Hepatocyte (in vitro differentiated cells): Measurements from ENCODE around the gene IL11RA.

Source experiments
- EZH2 ChIP-seq: fragments of 200-600 bp; sonication (generic); IDR thresholded peaks from 2 replicates; pipeline ENCODE4 v1.6.1; 2016; ENCODE audit warnings: antibody characterized with exemption, mild to moderate bottlenecking, borderline replicate concordance
- EZH2phosphoT487 ChIP-seq: fragments of 200-600 bp; sonication (generic); IDR thresholded peaks from one replicate; pipeline ENCODE4 v1.6.1; 2018; ENCODE audit warnings: antibody characterized with exemption, mild to moderate bottlenecking, low read depth, moderate library complexity; ENCODE audit not compliant: unreplicated experiment, severe bottlenecking
- TF ChIP-seq, protein P1 (sequence below): fragments of 200-600 bp; sonication (generic); IDR thresholded peaks from 2 replicates; pipeline ENCODE4 v1.5.1; 2016; ENCODE audit warnings: antibody characterized with exemption, mild to moderate bottlenecking; ENCODE audit not compliant: poor library complexity

DNA sequence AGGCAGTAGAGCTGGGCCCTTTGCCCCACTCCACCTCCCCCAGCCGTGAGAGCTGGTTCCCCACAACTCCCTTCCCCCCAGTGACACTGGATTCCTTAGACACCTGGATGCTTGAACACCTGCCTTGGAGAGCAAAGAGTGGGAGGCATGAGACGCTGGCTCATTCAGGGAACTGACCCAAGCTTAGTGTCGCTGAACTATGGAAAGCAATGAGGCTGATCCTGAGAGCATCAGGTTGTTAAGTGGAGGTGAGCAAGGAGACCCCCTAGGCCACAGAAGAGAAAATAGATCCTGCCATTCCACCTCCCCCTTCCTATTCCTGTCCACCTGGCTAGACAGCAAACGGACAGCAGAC, 37.1 kb downstream of the IL11RA start:
- no peak for TF ChIP-seq EZH2phosphoT487
- TF ChIP-seq, protein P1, sequence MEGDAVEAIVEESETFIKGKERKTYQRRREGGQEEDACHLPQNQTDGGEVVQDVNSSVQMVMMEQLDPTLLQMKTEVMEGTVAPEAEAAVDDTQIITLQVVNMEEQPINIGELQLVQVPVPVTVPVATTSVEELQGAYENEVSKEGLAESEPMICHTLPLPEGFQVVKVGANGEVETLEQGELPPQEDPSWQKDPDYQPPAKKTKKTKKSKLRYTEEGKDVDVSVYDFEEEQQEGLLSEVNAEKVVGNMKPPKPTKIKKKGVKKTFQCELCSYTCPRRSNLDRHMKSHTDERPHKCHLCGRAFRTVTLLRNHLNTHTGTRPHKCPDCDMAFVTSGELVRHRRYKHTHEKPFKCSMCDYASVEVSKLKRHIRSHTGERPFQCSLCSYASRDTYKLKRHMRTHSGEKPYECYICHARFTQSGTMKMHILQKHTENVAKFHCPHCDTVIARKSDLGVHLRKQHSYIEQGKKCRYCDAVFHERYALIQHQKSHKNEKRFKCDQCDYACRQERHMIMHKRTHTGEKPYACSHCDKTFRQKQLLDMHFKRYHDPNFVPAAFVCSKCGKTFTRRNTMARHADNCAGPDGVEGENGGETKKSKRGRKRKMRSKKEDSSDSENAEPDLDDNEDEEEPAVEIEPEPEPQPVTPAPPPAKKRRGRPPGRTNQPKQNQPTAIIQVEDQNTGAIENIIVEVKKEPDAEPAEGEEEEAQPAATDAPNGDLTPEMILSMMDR: no peak
- no peak for TF ChIP-seq EZH2
